GM19043 (cell line): ENCODE measurements around the gene KDM5C.

ENCODE experiments used
- ATAC-seq: cut with Tn5 transposase; IDR thresholded peaks from one replicate; pipeline ENCODE4 v1.9.1; 2021; ENCODE audit warnings: low read depth; ENCODE audit not compliant: unreplicated experiment

KDM5C gene

GRCh38 chrX:53251307-53251706, 26.3 kb upstream of the KDM5C start:
- no peak for ATAC-seq

GRCh38 chrX:53250556-53250955, 25.5 kb upstream of the KDM5C start:
- ATAC-seq: no peak

GRCh38 chrX:53249408-53250042, 24.5 kb upstream of the KDM5C start:
- ATAC-seq: no peak

- ATAC-seq: no peak
Measured at GRCh38 chrX:53247928-53248327, 22.9 kb upstream of the KDM5C start.

DNA sequence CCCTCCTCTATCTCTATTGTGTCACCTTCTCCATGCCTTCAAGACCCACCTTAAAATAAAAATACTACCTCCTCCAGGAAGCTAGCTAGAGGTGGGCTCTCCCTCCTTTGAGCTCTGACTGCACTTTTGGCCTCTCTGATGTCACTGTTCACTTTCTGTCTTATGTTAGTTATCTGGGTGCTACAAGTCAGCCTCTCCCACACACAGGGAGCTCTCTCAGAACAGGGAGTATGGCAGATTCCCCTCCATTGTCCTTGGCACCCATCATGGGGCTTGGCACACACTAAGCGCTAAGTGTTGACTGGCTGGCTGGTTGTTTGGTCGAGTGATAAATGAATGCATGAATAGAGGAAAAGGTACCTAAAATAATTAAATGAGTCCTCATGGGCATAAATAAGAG, 21.2 kb upstream of the KDM5C start:
- ATAC-seq: no peak

- ATAC-seq: no peak
Measured at GRCh38 chrX:53244610-53245009, 19.6 kb upstream of the KDM5C start.

GRCh38 chrX:53242310-53242709, 17.3 kb upstream of the KDM5C start:
- no peak for ATAC-seq

- no peak for ATAC-seq
Measured at GRCh38 chrX:53241558-53241957, 16.6 kb upstream of the KDM5C start.

DNA sequence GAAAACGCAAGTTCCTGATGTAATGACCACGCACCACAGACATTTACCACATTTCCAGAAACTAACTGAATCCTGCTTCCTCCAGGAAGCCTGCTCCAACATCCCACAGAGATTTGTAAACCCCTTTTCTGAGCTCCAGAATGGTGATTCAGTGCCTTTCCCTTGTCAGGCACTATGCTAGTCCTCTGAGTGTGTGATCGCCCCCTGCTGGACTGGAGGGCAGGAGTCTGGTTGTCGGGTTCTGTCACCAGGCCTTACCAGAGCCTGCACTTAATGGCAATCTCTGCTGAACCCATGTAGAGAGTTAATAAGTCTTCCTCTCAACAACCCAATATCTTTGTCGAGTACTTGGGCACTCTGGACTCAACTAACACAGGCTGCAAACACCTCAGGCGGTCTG, 14.5 kb upstream of the KDM5C start:
- ATAC-seq: no peak

GRCh38 chrX:53237056-53237455, 12.0 kb upstream of the KDM5C start:
- no peak for ATAC-seq

- no peak for ATAC-seq
Measured at GRCh38 chrX:53236025-53236679, 11.1 kb upstream of the KDM5C start.

GRCh38 chrX:53235566-53235965, 10.6 kb upstream of the KDM5C start:
- no peak for ATAC-seq

DNA sequence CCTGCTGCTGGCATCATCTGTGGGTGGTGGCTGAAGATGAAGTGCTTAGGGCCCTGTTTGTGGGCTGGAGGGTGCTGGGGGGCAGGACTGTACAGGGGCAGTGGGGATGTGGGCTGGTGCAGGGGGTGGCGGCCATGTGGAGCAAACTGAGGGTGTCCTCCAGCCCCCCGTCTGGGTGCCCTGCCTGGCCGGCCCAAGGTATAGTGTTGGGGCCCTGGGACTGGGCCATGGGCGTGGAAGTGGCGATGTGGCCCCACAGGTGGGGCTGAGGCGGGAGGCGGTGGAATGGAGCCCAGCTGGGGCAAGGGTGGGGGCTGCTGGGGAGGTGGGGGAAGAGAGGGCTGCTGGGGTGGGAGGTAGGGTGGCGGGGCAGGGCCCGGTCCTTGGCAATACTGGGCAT, 9.5 kb upstream of the KDM5C start:
- no peak for ATAC-seq

DNA sequence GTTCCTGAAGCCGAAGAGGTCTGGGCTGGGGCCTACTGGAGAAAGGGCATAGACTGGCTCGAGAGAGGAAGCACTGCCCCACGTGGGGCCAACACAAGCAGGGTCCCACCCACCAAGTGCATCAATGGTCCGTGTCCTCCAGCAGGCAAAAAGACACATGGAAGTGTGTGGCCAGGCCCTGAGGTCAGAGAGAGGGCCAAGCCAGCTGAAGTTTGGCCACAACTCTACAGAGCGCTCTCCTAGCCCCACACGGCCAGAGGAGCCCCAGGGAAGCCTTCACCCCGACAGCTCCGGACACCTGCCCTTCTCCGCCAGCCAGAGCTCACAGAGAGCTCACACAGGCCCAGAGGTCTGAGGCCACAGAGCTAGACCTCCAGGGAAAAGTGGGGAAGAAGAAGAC, 8.5 kb upstream of the KDM5C start:
- ATAC-seq: no peak

DNA sequence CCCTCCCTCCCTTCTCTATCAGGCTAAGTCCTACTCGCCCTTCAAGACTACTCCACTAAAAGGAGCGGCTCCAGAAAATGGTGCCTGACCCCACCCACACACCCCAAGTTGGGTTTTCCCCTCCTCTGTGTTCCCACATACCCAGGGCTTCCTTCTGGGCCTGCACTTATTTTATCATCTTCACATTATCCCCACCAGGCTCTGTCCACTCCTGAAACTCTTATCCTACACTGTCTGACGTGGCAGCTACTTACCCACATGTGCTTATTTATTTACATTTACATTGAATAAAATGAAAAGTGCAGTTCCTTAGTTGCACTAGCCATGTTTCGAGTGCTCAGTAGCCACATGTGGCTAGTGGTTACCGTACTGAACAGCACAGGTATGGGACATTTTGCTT, 5.1 kb upstream of the KDM5C start:
- no peak for ATAC-seq

DNA sequence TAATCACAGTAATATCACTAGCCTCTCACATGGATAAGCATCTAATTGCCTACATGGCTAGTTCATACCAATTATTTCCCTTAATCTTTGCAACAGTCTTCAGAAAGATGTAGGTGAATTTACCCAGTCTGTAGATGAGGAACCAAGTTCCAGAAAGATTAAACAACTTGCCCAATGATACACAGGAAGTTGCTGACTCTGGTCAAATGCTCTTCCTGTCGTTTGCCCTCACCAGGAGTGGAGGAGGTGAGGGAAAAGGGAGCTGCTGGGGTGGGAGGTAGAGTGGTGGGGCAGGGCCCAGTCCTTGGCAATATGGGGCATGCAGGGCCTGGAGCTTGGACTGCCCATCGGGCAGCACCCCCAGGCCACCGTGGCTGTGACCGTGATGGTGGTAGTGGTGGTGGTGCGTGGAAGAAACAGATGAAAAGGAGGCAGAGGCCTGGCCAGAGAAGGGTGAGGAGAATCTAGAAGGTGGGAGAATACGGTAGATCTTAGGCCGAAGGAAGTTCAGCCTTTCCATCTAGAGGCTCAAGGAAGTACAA, 2.3 kb upstream of the KDM5C start:
- no peak for ATAC-seq

- ATAC-seq: no peak
Measured at GRCh38 chrX:53223955-53224859, 800 bp downstream of the KDM5C start.

DNA sequence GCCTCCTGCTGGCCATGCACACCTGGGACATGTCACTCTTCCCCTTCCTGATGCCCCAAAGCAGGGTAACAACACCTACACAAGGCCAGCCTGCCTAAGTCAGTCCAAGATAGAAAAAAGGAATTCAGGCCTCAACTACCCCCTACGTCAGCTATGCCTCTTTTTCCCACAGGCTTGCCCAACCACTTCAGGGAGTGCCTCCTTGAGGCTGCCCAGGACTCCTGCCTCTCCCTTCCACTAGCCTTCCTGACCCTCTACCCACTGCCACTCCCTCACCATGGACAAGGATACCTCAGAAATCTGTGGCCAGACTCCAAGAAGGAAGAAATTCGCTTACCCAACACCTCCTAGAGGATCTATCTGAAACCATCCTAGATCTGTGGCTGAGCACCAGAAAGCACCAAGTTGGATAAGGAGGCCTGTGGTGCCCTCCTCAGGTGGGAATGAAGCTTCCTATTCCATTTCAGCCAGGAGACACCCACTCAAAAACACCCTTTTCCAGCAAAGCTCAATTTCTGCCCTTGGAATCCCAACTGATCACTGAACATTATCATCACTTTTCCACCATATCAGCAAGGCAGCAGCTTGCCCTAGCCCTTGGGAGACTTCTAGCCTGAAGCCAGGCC, 1.8 kb downstream of the KDM5C start:
- ATAC-seq: no peak

GRCh38 chrX:53211391-53211978, 13.5 kb downstream of the KDM5C start:
- ATAC-seq: no peak

DNA sequence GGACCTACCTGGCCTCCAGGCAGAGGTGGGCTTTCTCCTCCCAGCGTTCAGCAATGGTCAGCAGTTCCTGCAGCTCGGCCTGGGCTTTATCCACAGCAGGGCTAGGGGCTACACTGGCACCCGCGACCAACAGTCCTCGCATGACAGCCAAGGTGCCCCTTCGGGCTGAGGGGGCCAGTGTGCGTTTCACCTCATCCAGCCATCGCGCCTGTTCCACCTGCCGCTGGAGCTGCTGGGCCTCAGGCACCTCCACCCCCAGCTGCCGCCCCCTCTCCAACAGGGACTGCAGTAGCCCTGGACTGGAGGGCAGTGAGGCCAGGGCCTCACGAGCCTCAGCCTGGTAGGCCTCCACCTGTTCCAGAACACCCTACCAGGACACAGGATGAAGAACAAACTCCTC, 28.3 kb downstream of the KDM5C start:
- ATAC-seq: no peak

GRCh38 chrX:53195401-53195800, 29.6 kb downstream of the KDM5C start:
- no peak for ATAC-seq
